ENCODE data around the gene SEL1L. TPM values are rescaled to one million over a fixed set of nuclear protein-coding genes. Genes with fewer than 3 reads are reported as not detected.

The SEL1L gene
- total and polyA plus RNA-seq, 9 donors = 15.6 to 68.2 (median 44.4) TPM

- Histone ChIP-seq H3K36me3 (no peaks in the 10 kb centered on the region), H3K4me3 (no peak overlapping the region), H3K27me3 (no peaks in the 10 kb centered on the region), H3K27ac (no peak overlapping the region), H3K9me3 (no peaks in the 10 kb centered on the region), H3K4me1 (ENCODE audit: insufficient read depth) (peaks cover 7% of the 10 kb centered on the region)
- no peak for DNase-seq
- intact Hi-C loops (cut with DNase I) = no loop called here
- WGBS, 3 donors = 77 to 92% (median 80%) methylated on average over 3 of the region's 3 CpGs
- TF ChIP-seq EP300 (IDR thresholded peaks at IDR 0.05) (no peak), POLR2A (IDR thresholded peaks at IDR 0.05) (no peak), CTCF (IDR thresholded peaks at IDR 0.05) (no peak)
Measured at GRCh38 chr14:81478446-81478845, 55.2 kb downstream of the SEL1L start.

DNA sequence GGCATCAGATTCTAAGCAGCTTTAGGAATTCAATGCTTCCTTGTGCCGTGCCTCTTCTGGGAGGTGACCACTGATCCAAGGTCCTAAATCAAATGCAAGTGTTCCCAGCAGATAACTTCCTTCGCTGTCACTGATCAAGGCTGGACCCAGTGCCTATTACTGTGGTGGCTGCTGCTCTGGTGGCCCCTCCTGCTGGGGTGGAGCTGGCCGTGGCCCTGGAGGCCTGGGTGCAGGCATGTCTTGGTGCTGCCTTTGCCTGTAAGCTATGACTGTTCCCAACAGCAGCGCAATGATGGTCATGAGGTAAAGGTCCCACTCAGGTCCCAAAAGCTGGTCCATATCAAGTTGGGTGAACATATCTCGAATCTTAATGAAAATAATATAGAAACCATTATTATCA, 56.8 kb downstream of the SEL1L start:
- Histone ChIP-seq H3K27me3 (no peaks in the 10 kb centered on the region), H3K4me1 (ENCODE audit: insufficient read depth) (peaks cover 7% of the 10 kb centered on the region), H3K9me3 (no peaks in the 10 kb centered on the region), H3K36me3 (no peaks in the 10 kb centered on the region), H3K4me3 (no peak overlapping the region), H3K27ac (no peak overlapping the region)
- TF ChIP-seq EP300 (IDR thresholded peaks at IDR 0.05) (no peak), POLR2A (IDR thresholded peaks at IDR 0.05) (no peak), CTCF (IDR thresholded peaks at IDR 0.05) (no peak)
- intact Hi-C loops (cut with DNase I) = no loop called here
- 64 to 80% (median 67%) methylated on average over 5 of the region's 5 CpGs for WGBS, 3 donors
- DNase-seq = no peak

DNA sequence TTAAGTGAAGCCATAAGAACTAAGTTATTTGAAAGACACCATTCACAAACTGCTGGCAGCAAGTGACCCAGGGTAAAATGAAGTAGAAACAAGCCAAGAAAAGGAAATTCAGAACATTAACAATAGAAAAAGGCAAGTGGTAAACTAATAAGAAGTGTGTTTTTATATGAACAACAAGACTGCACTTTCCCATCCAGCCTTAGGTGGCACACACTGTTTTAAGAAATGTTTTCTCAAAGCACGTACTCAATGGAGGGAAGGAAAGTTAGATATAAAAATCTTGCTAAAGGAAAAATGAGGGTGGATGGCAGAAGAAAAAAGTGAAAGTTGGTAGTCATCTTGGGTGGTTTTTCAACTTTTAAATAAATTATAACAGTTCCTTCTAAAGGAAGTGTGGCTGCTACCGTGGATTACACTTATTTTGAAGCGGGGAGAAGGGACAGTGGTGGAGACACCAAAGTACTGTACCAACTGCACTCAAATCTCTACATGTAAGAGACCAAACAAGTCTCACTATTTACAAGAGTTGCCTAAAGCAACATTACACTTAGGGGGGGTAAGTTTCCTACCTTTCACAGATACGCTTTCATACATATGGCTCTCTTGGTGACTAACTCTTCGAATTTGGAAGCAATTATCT, 58.8 kb downstream of the SEL1L start:
- TF ChIP-seq CTCF (IDR thresholded peaks at IDR 0.05) = no peak
- no peak for TF ChIP-seq POLR2A (IDR thresholded peaks at IDR 0.05)
- intact Hi-C loops (cut with DNase I) = no loop called here
- no peak for DNase-seq
- H3K36me3 ChIP-seq = no peaks in the 10 kb centered on the region
- no peak overlapping the region for H3K27ac ChIP-seq
- H3K4me1 ChIP-seq (ENCODE audit: insufficient read depth) = peaks cover 7% of the 10 kb centered on the region
- H3K4me3 ChIP-seq = no peak overlapping the region
- no peaks in the 10 kb centered on the region for H3K27me3 ChIP-seq
- WGBS, 3 donors = 94 to 98% (median 97%) methylated on average over 5 of the region's 5 CpGs
- no peaks in the 10 kb centered on the region for H3K9me3 ChIP-seq

GRCh38 chr14:81474148-81474492, 59.5 kb downstream of the SEL1L start:
- TF ChIP-seq POLR2A (IDR thresholded peaks at IDR 0.05) (no peak), CTCF (IDR thresholded peaks at IDR 0.05) (no peak), EP300 (IDR thresholded peaks at IDR 0.05) (no peak)
- WGBS, 3 donors = 61 to 69% (median 68%) methylated on average over 2 of the region's 2 CpGs

More at GRCh38 chr14:81474148-81474492, 59.5 kb downstream of the SEL1L start:
- no peak overlapping the region for H3K4me3 ChIP-seq
- no peak overlapping the region for H3K27ac ChIP-seq
- no peak for DNase-seq
- no peaks in the 10 kb centered on the region for H3K9me3 ChIP-seq
- no peaks in the 10 kb centered on the region for H3K27me3 ChIP-seq
- peaks cover 7% of the 10 kb centered on the region for H3K4me1 ChIP-seq (ENCODE audit: insufficient read depth)
- no peaks in the 10 kb centered on the region for H3K36me3 ChIP-seq
- intact Hi-C loops (cut with DNase I) = no loop called here

Data from ovary (tissue), 9 donors.